ENCODE measurements around the gene TNIK.

Gene TNIK

DNA sequence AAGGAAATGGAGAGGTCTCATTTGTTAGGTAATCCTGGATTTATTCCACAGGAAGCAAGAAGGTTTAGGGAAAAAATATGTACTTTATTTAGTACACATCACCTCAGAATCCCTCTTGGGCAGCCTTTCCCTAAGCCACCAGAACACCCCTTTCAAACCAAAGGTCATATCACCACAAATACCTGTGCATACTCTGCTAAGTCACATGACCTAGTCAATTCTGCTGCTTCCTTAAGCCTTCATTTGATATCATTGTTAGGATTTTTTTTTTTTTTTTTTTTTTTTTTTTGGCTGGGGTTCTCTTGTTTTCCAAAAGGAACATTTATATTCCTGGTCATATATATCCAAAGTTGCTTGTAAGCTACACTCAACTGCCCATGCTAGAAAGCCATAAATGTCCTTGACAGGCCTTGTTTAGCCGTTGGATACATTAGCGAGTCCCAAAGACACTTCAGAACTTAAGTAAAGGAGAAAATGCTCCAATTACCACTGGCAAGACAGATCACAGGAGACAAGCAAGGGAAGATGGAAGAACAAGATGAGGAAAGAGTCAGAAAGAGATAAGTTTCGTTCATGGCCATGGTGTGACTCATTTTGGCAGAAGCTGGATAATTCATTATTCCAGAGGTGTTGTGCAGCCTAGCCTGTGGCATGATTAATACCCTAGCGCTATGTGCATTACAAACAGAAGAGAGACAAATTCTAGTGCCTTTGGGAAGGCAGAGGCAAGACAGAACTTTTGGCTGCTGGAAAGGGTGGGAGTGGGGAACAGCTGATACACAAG is 278.1 kb downstream of the TNIK start:
- no peak for FAIRE-seq
- DNase-seq (ENCODE audit: insufficient read length, low spot score): no peak
- TF ChIP-seq POLR2AphosphoS5 (IDR thresholded peaks at IDR 0.05; ENCODE audit: low read depth, low read length) (no peak), POU2F2 (IDR thresholded peaks at IDR 0.05; ENCODE audit: low read depth, low read length) (no peak), TAF1 (IDR thresholded peaks at IDR 0.05; ENCODE audit: low read depth, low read length) (no peak), POLR2A (IDR thresholded peaks at IDR 0.05; ENCODE audit: low read depth, low read length) (no peak), PAX5 (IDR thresholded peaks at IDR 0.05; ENCODE audit: insufficient read depth, low read length, severe bottlenecking) (no peak), SPI1 (IDR thresholded peaks at IDR 0.05; ENCODE audit: low read depth, low read length) (no peak)

GRCh38 chr3:171178714-171179113 is 281.5 kb downstream of the TNIK start:
- no peak for TF ChIP-seq POU2F2 (IDR thresholded peaks at IDR 0.05; ENCODE audit: low read depth, low read length)
- TF ChIP-seq PAX5 (IDR thresholded peaks at IDR 0.05; ENCODE audit: insufficient read depth, low read length, severe bottlenecking): no peak
- no peak for TF ChIP-seq POLR2A (IDR thresholded peaks at IDR 0.05; ENCODE audit: low read depth, low read length)
- no peak for TF ChIP-seq TAF1 (IDR thresholded peaks at IDR 0.05; ENCODE audit: low read depth, low read length)
- TF ChIP-seq POLR2AphosphoS5 (IDR thresholded peaks at IDR 0.05; ENCODE audit: low read depth, low read length): no peak
- TF ChIP-seq SPI1 (IDR thresholded peaks at IDR 0.05; ENCODE audit: low read depth, low read length): no peak

GRCh38 chr3:171177553-171177952 is 282.7 kb downstream of the TNIK start:
- TF ChIP-seq POLR2A (IDR thresholded peaks at IDR 0.05; ENCODE audit: low read depth, low read length): no peak
- TF ChIP-seq TAF1 (IDR thresholded peaks at IDR 0.05; ENCODE audit: low read depth, low read length): no peak
- no peak for TF ChIP-seq PAX5 (IDR thresholded peaks at IDR 0.05; ENCODE audit: insufficient read depth, low read length, severe bottlenecking)
- TF ChIP-seq SPI1 (IDR thresholded peaks at IDR 0.05; ENCODE audit: low read depth, low read length): no peak
- TF ChIP-seq POLR2AphosphoS5 (IDR thresholded peaks at IDR 0.05; ENCODE audit: low read depth, low read length): no peak
- no peak for FAIRE-seq
- DNase-seq (ENCODE audit: insufficient read length, low spot score): no peak

More at GRCh38 chr3:171178714-171179113, 281.5 kb downstream of the TNIK start:
- FAIRE-seq: no peak
- DNase-seq (ENCODE audit: insufficient read length, low spot score): no peak

- no peak for FAIRE-seq
- no peak for TF ChIP-seq POLR2AphosphoS5 (IDR thresholded peaks at IDR 0.05; ENCODE audit: low read depth, low read length)
- no peak for TF ChIP-seq TAF1 (IDR thresholded peaks at IDR 0.05; ENCODE audit: low read depth, low read length)
- TF ChIP-seq POLR2A (IDR thresholded peaks at IDR 0.05; ENCODE audit: low read depth, low read length): no peak
- TF ChIP-seq SPI1 (IDR thresholded peaks at IDR 0.05; ENCODE audit: low read depth, low read length): no peak
- no peak for TF ChIP-seq PAX5 (IDR thresholded peaks at IDR 0.05; ENCODE audit: insufficient read depth, low read length, severe bottlenecking)
- TF ChIP-seq POU2F2 (IDR thresholded peaks at IDR 0.05; ENCODE audit: low read depth, low read length): no peak
- DNase-seq (ENCODE audit: insufficient read length, low spot score): no peak
Measured at GRCh38 chr3:171177056-171177455, 283.1 kb downstream of the TNIK start.

DNA sequence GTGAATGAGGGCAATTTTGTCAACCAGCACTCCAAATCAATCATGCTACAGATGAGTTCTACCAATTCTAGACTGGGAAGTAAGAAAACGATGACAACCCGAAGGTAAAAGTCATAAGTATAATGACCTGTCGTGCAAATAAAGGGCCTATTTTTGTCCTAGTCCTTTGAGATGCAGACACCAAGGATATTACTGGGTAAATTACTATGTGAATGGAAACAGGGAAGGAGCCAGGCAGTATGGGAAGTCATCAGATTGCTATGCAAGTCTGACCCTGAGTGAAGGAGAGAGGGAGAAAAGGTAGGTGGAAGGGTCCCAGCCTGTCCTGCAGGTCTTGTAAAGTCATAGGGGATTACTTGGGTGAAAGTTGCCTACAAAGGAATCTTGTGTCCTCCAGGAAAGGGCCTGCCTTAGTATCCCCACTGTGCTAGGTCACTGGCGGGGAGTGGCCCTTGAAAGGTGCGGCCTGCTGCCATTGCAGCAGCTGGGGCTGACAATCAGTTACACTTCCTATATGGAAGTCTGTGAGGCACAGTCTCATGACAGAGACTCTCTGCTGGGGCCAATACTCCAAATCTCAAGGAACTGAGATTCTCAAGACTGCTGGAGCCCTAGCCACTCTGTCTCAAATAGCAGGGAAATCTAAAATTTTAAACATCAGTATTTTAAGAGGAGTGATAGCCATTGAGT is 283.8 kb downstream of the TNIK start:
- no peak for FAIRE-seq
- TF ChIP-seq TAF1 (IDR thresholded peaks at IDR 0.05; ENCODE audit: low read depth, low read length): no peak
- TF ChIP-seq PAX5 (IDR thresholded peaks at IDR 0.05; ENCODE audit: insufficient read depth, low read length, severe bottlenecking): no peak
- TF ChIP-seq POLR2AphosphoS5 (IDR thresholded peaks at IDR 0.05; ENCODE audit: low read depth, low read length): no peak
- TF ChIP-seq SPI1 (IDR thresholded peaks at IDR 0.05; ENCODE audit: low read depth, low read length): no peak
- no peak for TF ChIP-seq POU2F2 (IDR thresholded peaks at IDR 0.05; ENCODE audit: low read depth, low read length)
- no peak for TF ChIP-seq POLR2A (IDR thresholded peaks at IDR 0.05; ENCODE audit: low read depth, low read length)
- no peak for DNase-seq (ENCODE audit: insufficient read length, low spot score)

GRCh38 chr3:171175741-171176234 is 284.4 kb downstream of the TNIK start:
- FAIRE-seq: no peak
- no peak for TF ChIP-seq POLR2AphosphoS5 (IDR thresholded peaks at IDR 0.05; ENCODE audit: low read depth, low read length)
- no peak for TF ChIP-seq TAF1 (IDR thresholded peaks at IDR 0.05; ENCODE audit: low read depth, low read length)
- no peak for TF ChIP-seq PAX5 (IDR thresholded peaks at IDR 0.05; ENCODE audit: insufficient read depth, low read length, severe bottlenecking)
- no peak for TF ChIP-seq SPI1 (IDR thresholded peaks at IDR 0.05; ENCODE audit: low read depth, low read length)
- TF ChIP-seq POLR2A (IDR thresholded peaks at IDR 0.05; ENCODE audit: low read depth, low read length): no peak
- TF ChIP-seq POU2F2 (IDR thresholded peaks at IDR 0.05; ENCODE audit: low read depth, low read length): no peak
- DNase-seq (ENCODE audit: insufficient read length, low spot score): no peak

DNA sequence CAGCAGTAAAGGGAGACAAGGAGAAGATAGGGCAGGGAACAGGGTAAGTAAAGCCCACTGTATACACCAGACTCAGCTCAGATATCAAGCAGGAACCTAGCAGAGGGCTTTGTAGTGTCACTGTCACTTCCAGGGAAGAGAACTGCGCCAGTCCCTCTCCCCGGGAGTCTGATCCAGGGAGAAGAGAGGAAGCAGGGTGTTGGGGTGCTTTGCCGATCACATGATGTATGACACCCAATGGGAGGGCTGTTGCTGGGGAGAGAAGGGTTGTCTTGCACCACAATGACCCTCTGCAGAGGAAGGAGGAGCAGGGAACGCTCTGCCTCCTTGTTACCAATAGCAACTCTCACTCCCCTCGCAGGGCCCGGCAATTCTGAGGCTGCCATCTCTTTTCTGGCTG is 286.5 kb downstream of the TNIK start:
- FAIRE-seq (peak; percentile 16), DNase-seq (ENCODE audit: insufficient read length, low spot score) (no peak)
- no peak for TF ChIP-seq TAF1 (IDR thresholded peaks at IDR 0.05; ENCODE audit: low read depth, low read length)
- TF ChIP-seq SPI1 (IDR thresholded peaks at IDR 0.05; ENCODE audit: low read depth, low read length): no peak
- TF ChIP-seq PAX5 (IDR thresholded peaks at IDR 0.05; ENCODE audit: insufficient read depth, low read length, severe bottlenecking): no peak
- no peak for TF ChIP-seq POU2F2 (IDR thresholded peaks at IDR 0.05; ENCODE audit: low read depth, low read length)
- TF ChIP-seq POLR2A (IDR thresholded peaks at IDR 0.05; ENCODE audit: low read depth, low read length): no peak
- TF ChIP-seq POLR2AphosphoS5 (IDR thresholded peaks at IDR 0.05; ENCODE audit: low read depth, low read length): no peak

DNA sequence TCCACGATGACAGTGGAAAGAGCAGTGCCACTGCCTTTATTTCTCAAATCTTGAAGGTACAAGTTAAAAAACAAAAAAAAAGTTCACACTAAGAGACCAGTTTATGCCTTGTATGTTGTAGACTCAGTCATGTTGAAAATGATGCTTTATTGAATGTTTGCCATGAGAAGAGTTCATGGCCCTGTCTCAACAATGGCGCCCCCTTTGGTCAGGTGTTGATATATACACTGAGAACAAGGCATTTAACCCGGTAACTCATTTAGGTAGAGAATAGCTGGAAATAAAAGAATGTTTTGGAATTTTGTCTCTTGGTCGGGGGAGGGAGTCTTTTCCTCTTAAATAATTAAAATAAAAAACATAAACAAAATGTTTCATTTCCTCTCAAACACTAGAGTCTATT is 288.1 kb downstream of the TNIK start:
- no peak for DNase-seq (ENCODE audit: insufficient read length, low spot score)
- no peak for FAIRE-seq
- TF ChIP-seq TAF1 (IDR thresholded peaks at IDR 0.05; ENCODE audit: low read depth, low read length): no peak

- no peak for FAIRE-seq
- TF ChIP-seq POU2F2 (IDR thresholded peaks at IDR 0.05; ENCODE audit: low read depth, low read length) (no peak), POLR2A (IDR thresholded peaks at IDR 0.05; ENCODE audit: low read depth, low read length) (no peak), SPI1 (IDR thresholded peaks at IDR 0.05; ENCODE audit: low read depth, low read length) (no peak), POLR2AphosphoS5 (IDR thresholded peaks at IDR 0.05; ENCODE audit: low read depth, low read length) (no peak), PAX5 (IDR thresholded peaks at IDR 0.05; ENCODE audit: insufficient read depth, low read length, severe bottlenecking) (no peak), TAF1 (IDR thresholded peaks at IDR 0.05; ENCODE audit: low read depth, low read length) (no peak)
- no peak for DNase-seq (ENCODE audit: insufficient read length, low spot score)
Measured at GRCh38 chr3:171169866-171170265, 290.3 kb downstream of the TNIK start.

Data from GM12891 (cell line).